Measurements from ENCODE around the gene CNFN.

GRCh38 chr19:42343344-42344110 is 46.6 kb downstream of the CNFN start:
- no peak for TF ChIP-seq POLR2A (IDR thresholded peaks at IDR 0.05; ENCODE audit: low read depth, low read length)
- no peak for TF ChIP-seq TAF1 (IDR thresholded peaks at IDR 0.05; ENCODE audit: low read depth, low read length)
- no peak for TF ChIP-seq POLR2AphosphoS5 (IDR thresholded peaks at IDR 0.05; ENCODE audit: low read depth, low read length)
- no peak for TF ChIP-seq PAX5 (IDR thresholded peaks at IDR 0.05; ENCODE audit: insufficient read depth, low read length, severe bottlenecking)
- TF ChIP-seq POU2F2 (IDR thresholded peaks at IDR 0.05; ENCODE audit: low read depth, low read length), result no peak
- TF ChIP-seq SPI1 (IDR thresholded peaks at IDR 0.05; ENCODE audit: low read depth, low read length), result no peak
